Neuronal stem cell (in vitro differentiated cells): ENCODE data around the gene ST6GALNAC2.

Source experiments
- DNase-seq: peaks from one replicate; pipeline ENCODE4 v3.0.0-alpha.2; 2013; ENCODE audit warnings: low spot score
- H2AFZ ChIP-seq: one replicate; pipeline ENCODE4 v1.6.1; 2013; ENCODE audit warnings: mild to moderate bottlenecking, low read length, inconsistent platforms
- H2AK5ac ChIP-seq: 2 replicates; pipeline ENCODE4 v1.6.1; 2013; ENCODE audit warnings: low read depth, mild to moderate bottlenecking, inconsistent platforms, low read length, moderate library complexity, mixed read lengths
- H2BK120ac ChIP-seq: 2 replicates; pipeline ENCODE4 v1.6.1; 2013; ENCODE audit warnings: low read depth, mild to moderate bottlenecking, inconsistent platforms, low read length, moderate library complexity, mixed read lengths
- H2BK12ac ChIP-seq: one replicate; pipeline ENCODE4 v1.6.1; 2013; ENCODE audit warnings: low read length, inconsistent platforms
- H2BK15ac ChIP-seq: 2 replicates; pipeline ENCODE4 v1.6.1; 2013; ENCODE audit warnings: mild to moderate bottlenecking, low read length, inconsistent platforms, mixed read lengths
- H2BK5ac ChIP-seq: one replicate; pipeline ENCODE4 v1.6.1; 2013; ENCODE audit warnings: inconsistent platforms, mild to moderate bottlenecking, low read length, moderate library complexity
- H3K14ac ChIP-seq: one replicate; pipeline ENCODE4 v1.6.1; 2013; ENCODE audit warnings: low read length, inconsistent platforms
- H3K18ac ChIP-seq: 2 replicates; pipeline ENCODE4 v1.6.1; 2013; ENCODE audit warnings: low read length, inconsistent platforms
- H3K23ac ChIP-seq: 2 replicates; pipeline ENCODE4 v1.6.1; 2013; ENCODE audit warnings: low read depth, mild to moderate bottlenecking, mixed read lengths, low read length, inconsistent platforms; ENCODE audit not compliant: poor library complexity
- H3K27ac ChIP-seq: replicated peaks from 3 replicates; pipeline ENCODE4 v1.5.1; 2013; ENCODE audit warnings: low read length, inconsistent platforms
- H3K27me3 ChIP-seq, 3 experiments: 2 replicates each; pipeline ENCODE4 v1.6.1; 2013; ENCODE audit warnings: low read length in 3 of 3, mild to moderate bottlenecking in 2 of 3, inconsistent platforms in 1 of 3, low read depth in 1 of 3, mixed read lengths in 1 of 3, moderate library complexity in 1 of 3; ENCODE audit not compliant: control insufficient read depth in 3 of 3, insufficient read depth in 3 of 3
- H3K36me3 ChIP-seq, 2 donors: replicated peaks in 1 of 2; 2 replicates each; pipeline ENCODE4 v1.6.1; 2013; ENCODE audit warnings: low read length in 2 of 2; ENCODE audit not compliant: control insufficient read depth in 2 of 2, insufficient read depth in 2 of 2
- H3K4ac ChIP-seq: 2 replicates; pipeline ENCODE4 v1.6.1; 2013; ENCODE audit warnings: inconsistent platforms, mild to moderate bottlenecking, low read length, moderate library complexity
- H3K4me1 ChIP-seq, 2 donors: 1 replicate in 1 of 2; 2 replicates in 1 of 2; pipeline ENCODE4 v1.6.1; 2013; ENCODE audit warnings: low read length in 2 of 2, low read depth in 1 of 2; ENCODE audit not compliant: control insufficient read depth in 2 of 2, insufficient read depth in 1 of 2
- H3K4me2 ChIP-seq: one replicate; pipeline ENCODE4 v1.6.1; 2013; ENCODE audit warnings: mild to moderate bottlenecking, low read length, inconsistent platforms; ENCODE audit not compliant: insufficient read depth, poor library complexity, severe bottlenecking
- H3K4me3 ChIP-seq, 2 donors: 2 replicates each; pipeline ENCODE4 v1.5.1; 2013; ENCODE audit warnings: low read length in 2 of 2, mild to moderate bottlenecking in 2 of 2, inconsistent platforms in 1 of 2, moderate library complexity in 1 of 2
- H3K79me1 ChIP-seq: one replicate; pipeline ENCODE4 v1.6.1; 2013; ENCODE audit warnings: low read depth, mild to moderate bottlenecking, inconsistent platforms, low read length, moderate library complexity
- H3K9ac ChIP-seq: one replicate; pipeline ENCODE4 v1.6.1; 2013; ENCODE audit warnings: mild to moderate bottlenecking, low read depth, low read length, inconsistent platforms; ENCODE audit not compliant: poor library complexity
- H3K9me3 ChIP-seq, 2 donors: replicated peaks in 1 of 2; 2 replicates each; pipeline versions ENCODE3 to v1.6.1; 2013; ENCODE audit warnings: low read length in 2 of 2, mild to moderate bottlenecking in 2 of 2, inconsistent platforms in 1 of 2, low read depth in 1 of 2, mixed read lengths in 1 of 2, moderate library complexity in 1 of 2; ENCODE audit not compliant: control insufficient read depth in 2 of 2, insufficient read depth in 1 of 2
- H4K8ac ChIP-seq: one replicate; pipeline ENCODE4 v1.6.1; 2013; ENCODE audit warnings: low read depth, mild to moderate bottlenecking, inconsistent platforms, low read length, moderate library complexity
- H4K91ac ChIP-seq: one replicate; pipeline ENCODE4 v1.6.1; 2013; ENCODE audit warnings: low read length, low read depth, mild to moderate bottlenecking, inconsistent platforms; ENCODE audit not compliant: poor library complexity
- WGBS, 2 donors: extraction: QIAGEN DNeasy Blood & Tissue Kit; methylation state at CpG; one replicate each; pipeline ENCODE4 v1.1.7; 2013; ENCODE audit warnings: missing lambda C conversion rate in 2 of 2, mixed read lengths in 1 of 2; ENCODE audit not compliant: insufficient read length in 2 of 2, insufficient replicate concordance in 1 of 2; ENCODE audit errors: extremely low coverage in 2 of 2; 5-methylcytosine and 5-hydroxymethylcytosine counted together

The ST6GALNAC2 gene

GRCh38 chr17:76540381-76541300, 45.0 kb downstream of the ST6GALNAC2 start:
- Histone ChIP-seq H2BK15ac (peak overlapping the region; percentile 97), H3K18ac (peak overlapping the region; percentile 95), H3K4me1 (peaks cover 13 to 32% of the 10 kb centered on the region in 2 donors), H3K23ac (peak overlapping the region; percentile 81), H3K4me2 (peak overlapping the region; percentile 77), H3K79me1 (no peaks in the 10 kb centered on the region), H3K36me3 (no peaks in the 10 kb centered on the region), H3K27ac (no peak overlapping the region), H2AK5ac (peak overlapping the region; percentile 85), H2BK120ac (peak overlapping the region; percentile 43), H3K14ac (peak overlapping the region; percentile 86), H4K91ac (peak overlapping the region; percentile 76), H2AFZ (peak overlapping the region; percentile 86), H3K4ac (peak overlapping the region; percentile 84), H3K27me3 (peaks cover 9 to 80% (median 47%) of the 10 kb centered on the region in 3 experiments), H3K4me3 (peak overlapping the region; percentile 36 to 52), H2BK12ac (peak overlapping the region; percentile 95), H3K9ac (peak overlapping the region; percentile 90), H2BK5ac (peak overlapping the region; percentile 49), H4K8ac (no peak overlapping the region), H3K9me3 (no peaks in the 10 kb centered on the region)
- peak; percentile 87 for DNase-seq
- WGBS, 2 donors = no CpG with 5 or more reads among the region's 27 CpGs

GRCh38 chr17:76539631-76540271, 45.9 kb downstream of the ST6GALNAC2 start, which contains the start of gene PRCD:
Gene PRCD (plus strand): TSS chr17:76540044. CDS start chr17:76540142, 98 bp downstream.
- H3K18ac ChIP-seq = peak within 1 kb of the TSS; percentile 95
- peak within 1 kb of the TSS; percentile 89 for H2AFZ ChIP-seq
- H3K27me3 ChIP-seq = peaks cover 9 to 80% (median 47%) of the 10 kb centered on the region in 3 experiments
- peak within 1 kb of the TSS; percentile 97 for H2BK15ac ChIP-seq
- no peak within 1 kb of the TSS for H3K27ac ChIP-seq
- peak within 1 kb of the TSS; percentile 86 for H3K14ac ChIP-seq
- H3K9ac ChIP-seq = peak within 1 kb of the TSS; percentile 90
- peak within 1 kb of the TSS; percentile 36 to 52 for H3K4me3 ChIP-seq
- H4K91ac ChIP-seq = peak within 1 kb of the TSS; percentile 76
- DNase-seq = no peak
- no peak within 1 kb of the TSS for H4K8ac ChIP-seq
- peak within 1 kb of the TSS; percentile 77 for H3K4me2 ChIP-seq
- peak within 1 kb of the TSS; percentile 43 for H2BK120ac ChIP-seq
- no CpG with 5 or more reads among the region's 22 CpGs for WGBS, 2 donors
- H3K4ac ChIP-seq = peak within 1 kb of the TSS; percentile 84
- H2BK12ac ChIP-seq = peak within 1 kb of the TSS; percentile 95
- H3K23ac ChIP-seq = peak within 1 kb of the TSS; percentile 81
- H3K79me1 ChIP-seq = no peaks in the 10 kb centered on the region
- no peaks in the 10 kb centered on the region for H3K9me3 ChIP-seq
- H2AK5ac ChIP-seq = peak within 1 kb of the TSS; percentile 85
- H2BK5ac ChIP-seq = peak within 1 kb of the TSS; percentile 49
- H3K36me3 ChIP-seq = no peaks in the 10 kb centered on the region
- peaks cover 13 to 30% of the 10 kb centered on the region in 2 donors for H3K4me1 ChIP-seq

GRCh38 chr17:76538941-76539570, 46.6 kb downstream of the ST6GALNAC2 start:
- H3K18ac ChIP-seq = no peak overlapping the region
- no peak overlapping the region for H3K9ac ChIP-seq
- peak overlapping the region; percentile 59 for H2BK15ac ChIP-seq
- H3K4me3 ChIP-seq = no peak overlapping the region
- peak overlapping the region; percentile 89 for H2AFZ ChIP-seq
- no peak overlapping the region for H4K8ac ChIP-seq
- peaks cover 9 to 78% (median 43%) of the 10 kb centered on the region in 3 experiments for H3K27me3 ChIP-seq
- no peak overlapping the region for H3K27ac ChIP-seq
- no peaks in the 10 kb centered on the region for H3K9me3 ChIP-seq
- no peak overlapping the region for H3K23ac ChIP-seq
- H2AK5ac ChIP-seq = peak overlapping the region; percentile 50
- H3K14ac ChIP-seq = no peak overlapping the region
- H2BK12ac ChIP-seq = no peak overlapping the region
- H3K36me3 ChIP-seq = no peaks in the 10 kb centered on the region
- H3K4ac ChIP-seq = no peak overlapping the region
- H3K4me1 ChIP-seq = peaks cover 11 to 23% of the 10 kb centered on the region in 2 donors
- WGBS, 2 donors = no CpG with 5 or more reads among the region's 9 CpGs
- no peak overlapping the region for H2BK5ac ChIP-seq
- H2BK120ac ChIP-seq = no peak overlapping the region
- no peak overlapping the region for H4K91ac ChIP-seq
- H3K4me2 ChIP-seq = no peak overlapping the region
- no peak for DNase-seq
- no peaks in the 10 kb centered on the region for H3K79me1 ChIP-seq
